ENCODE data around the gene HOXC6. TPM values are rescaled to one million over a fixed set of nuclear protein-coding genes. Genes with fewer than 3 reads are reported as not detected.

Gene HOXC6
- total RNA-seq, 2 experiments from 2014 or later = not detected

DNA sequence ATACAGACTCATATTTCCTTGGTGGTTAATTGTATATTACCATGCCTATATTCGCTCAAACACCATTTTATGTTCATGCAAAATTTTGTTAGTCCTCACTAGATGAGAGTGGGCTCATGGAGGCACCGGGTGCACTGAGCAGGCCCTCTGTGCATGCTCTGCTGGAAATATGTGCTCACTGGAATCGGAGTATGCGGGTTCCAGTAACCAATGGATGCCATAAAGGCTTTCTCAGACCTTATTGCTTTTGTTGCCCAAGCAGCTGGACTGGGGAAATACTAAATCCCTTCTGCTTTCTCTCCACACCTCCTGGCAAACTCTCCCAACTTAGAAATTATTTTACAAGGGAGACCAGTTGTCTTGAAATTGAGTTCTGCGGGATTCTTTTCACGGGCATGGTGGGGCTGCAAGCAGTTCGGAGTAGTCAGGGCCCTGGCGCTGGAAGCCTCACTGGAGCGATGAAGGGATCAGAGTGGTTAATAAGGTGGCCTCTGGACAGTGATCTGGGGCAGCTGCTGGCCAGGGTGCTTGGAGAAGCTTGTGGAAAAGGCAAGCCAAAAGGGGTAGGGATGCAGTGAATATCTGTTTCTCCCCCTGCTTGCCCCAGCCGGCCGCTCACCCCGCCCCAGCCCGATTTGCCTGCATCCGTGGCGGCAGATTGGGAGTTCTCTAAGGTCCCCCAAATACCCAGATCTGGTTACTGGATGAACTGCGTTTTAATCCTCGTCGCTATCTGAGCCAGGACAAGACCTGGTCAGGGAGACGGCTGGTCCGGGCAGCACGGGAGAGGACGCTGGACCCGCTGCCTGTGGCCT, 7.4 kb upstream of the HOXC6 start:
- Mint-ChIP-seq H3K9me3 (no peaks in the 10 kb centered on the region), H3K4me3 (no peak overlapping the region), H3K27ac (no peak overlapping the region), H3K36me3 (ENCODE audit: low read depth) (no peaks in the 10 kb centered on the region), H3K4me1 (ENCODE audit: low read depth) (peaks cover 9% of the 10 kb centered on the region), H3K27me3 (peaks cover 62% of the 10 kb centered on the region)
- DNase-seq (no peak), ATAC-seq (no peak)
- intact Hi-C loops (cut with micrococcal nuclease) = no loop called here
- TF ChIP-seq, protein P1, sequence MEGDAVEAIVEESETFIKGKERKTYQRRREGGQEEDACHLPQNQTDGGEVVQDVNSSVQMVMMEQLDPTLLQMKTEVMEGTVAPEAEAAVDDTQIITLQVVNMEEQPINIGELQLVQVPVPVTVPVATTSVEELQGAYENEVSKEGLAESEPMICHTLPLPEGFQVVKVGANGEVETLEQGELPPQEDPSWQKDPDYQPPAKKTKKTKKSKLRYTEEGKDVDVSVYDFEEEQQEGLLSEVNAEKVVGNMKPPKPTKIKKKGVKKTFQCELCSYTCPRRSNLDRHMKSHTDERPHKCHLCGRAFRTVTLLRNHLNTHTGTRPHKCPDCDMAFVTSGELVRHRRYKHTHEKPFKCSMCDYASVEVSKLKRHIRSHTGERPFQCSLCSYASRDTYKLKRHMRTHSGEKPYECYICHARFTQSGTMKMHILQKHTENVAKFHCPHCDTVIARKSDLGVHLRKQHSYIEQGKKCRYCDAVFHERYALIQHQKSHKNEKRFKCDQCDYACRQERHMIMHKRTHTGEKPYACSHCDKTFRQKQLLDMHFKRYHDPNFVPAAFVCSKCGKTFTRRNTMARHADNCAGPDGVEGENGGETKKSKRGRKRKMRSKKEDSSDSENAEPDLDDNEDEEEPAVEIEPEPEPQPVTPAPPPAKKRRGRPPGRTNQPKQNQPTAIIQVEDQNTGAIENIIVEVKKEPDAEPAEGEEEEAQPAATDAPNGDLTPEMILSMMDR (IDR thresholded peaks at IDR 0.05) = no peak
- CTCF ChIA-PET = interaction anchor here (0.6 to 1.5 kb wide), 2 partner anchors 189 to 196 kb away, joined by 3 read pairs; no protein-coding TSS in a partner anchor
- POLR2A ChIA-PET = no interaction called here

DNA sequence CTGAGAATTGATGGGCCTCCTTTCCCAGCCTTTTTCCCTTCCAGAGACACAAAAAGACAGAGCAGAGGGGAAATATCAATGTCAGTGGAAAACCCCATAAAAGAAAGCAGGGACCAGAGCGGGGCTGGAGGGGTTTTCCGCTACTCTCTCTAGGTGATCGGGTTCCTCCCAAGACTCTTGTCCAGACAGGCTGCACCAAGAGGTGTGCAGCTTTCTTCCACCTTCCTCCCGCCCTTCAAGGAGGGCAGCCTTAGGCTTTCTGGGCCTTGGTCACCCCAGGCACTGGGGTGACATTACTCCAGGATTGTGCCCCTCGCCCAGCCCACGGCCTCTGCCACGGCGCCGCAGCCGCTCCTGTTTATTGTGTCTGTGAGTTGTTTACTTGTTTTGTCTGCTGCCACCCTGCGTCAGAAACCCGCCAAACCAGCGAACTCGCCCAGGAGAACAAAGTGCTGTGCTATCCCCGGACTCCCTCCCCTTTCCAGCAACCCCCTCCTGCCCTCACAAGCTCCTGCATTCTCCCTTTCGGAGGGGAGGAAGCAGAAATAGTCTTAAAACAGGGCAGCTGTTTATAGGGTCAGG, 6.7 kb upstream of the HOXC6 start:
- ATAC-seq (no peak), DNase-seq (no peak)
- no peaks in the 10 kb centered on the region for H3K9me3 Mint-ChIP-seq
- POLR2A ChIA-PET = interaction anchor here (1.0 to 1.3 kb wide), 2 partner anchors 24 to 184 kb away, joined by 3 read pairs; no protein-coding TSS in a partner anchor
- no peaks in the 10 kb centered on the region for H3K36me3 Mint-ChIP-seq (ENCODE audit: low read depth)
- H3K4me3 Mint-ChIP-seq = no peak overlapping the region
- peaks cover 62% of the 10 kb centered on the region for H3K27me3 Mint-ChIP-seq
- no peak overlapping the region for H3K27ac Mint-ChIP-seq
- TF ChIP-seq, protein P1 (IDR thresholded peaks at IDR 0.05) = no peak
- intact Hi-C loops (cut with micrococcal nuclease) = no loop called here
- CTCF ChIA-PET = interaction anchor here (1.2 to 3.7 kb wide), 6 partner anchors 11 to 186 kb away, joined by 3 to 30 read pairs (median 16); partner anchors contain the start of genes HOXC10 and HOXC5
- peaks cover 10% of the 10 kb centered on the region for H3K4me1 Mint-ChIP-seq (ENCODE audit: low read depth)

DNA sequence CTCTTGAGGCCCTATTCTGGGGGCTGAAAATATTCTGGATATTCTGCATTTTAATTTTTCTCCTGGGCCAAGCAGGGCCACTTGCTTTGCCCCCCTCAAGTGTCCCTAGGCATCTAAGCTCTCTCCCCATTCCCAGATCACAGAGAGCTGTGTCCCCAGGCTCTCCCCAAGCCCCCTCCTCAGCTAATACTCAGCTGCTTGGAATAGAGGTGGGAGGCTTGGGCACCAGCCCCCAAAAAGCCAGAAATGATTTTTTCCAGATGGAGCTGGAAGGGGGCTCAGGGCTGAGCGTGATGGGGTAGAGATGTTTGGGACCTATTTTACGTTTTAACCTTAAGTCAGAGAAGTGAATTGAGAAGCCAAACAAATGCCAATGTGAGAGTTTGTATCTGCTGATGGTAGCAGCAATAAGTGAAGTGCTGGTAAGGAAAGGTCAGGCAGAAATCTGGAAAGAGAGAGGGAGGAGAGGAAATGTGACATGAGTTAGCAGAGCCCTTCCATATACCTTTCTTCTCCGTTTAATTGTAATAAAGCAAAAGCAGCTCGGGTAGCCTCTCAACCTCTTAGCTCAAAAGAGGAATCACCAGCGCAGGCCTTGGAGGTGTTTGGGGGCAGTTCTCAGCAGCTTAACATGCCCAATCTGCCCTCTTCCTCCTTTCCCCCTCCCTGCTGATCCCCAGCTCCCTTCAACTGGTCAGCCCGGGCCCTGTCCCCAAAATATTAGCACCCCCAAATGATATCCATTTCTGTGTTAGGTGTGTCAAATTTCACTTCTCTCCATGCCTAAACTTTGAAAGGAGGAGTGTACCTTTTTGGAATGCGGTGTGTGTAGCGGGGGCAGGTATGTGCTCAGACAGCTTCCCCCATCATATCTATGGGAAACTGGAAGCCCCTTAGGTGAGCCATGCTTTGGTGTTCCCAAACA, 5.0 kb upstream of the HOXC6 start:
- intact Hi-C loops (cut with micrococcal nuclease) = no loop called here
- H3K27me3 Mint-ChIP-seq = peaks cover 67% of the 10 kb centered on the region
- H3K9me3 Mint-ChIP-seq = no peaks in the 10 kb centered on the region

DNA sequence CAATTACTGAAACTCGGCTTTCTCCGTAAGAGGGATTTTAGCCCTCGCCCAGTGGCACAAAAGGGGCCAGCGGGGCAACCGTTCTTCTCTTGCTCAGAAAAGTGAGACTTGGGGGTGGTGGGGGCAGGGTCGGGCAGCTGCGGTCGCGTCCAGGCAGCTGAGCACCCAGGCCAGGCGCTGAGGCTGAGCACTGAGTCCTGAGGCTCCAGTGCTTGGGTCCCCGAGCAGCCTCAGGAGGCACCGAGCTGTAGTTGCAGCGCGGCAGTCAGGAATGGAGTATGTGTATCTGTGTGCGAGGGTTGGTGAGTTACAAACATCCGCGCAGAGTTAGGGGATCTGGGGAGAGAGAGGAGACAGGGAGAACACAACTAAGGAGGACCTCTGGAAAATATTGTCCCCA, 4.1 kb upstream of the HOXC6 start:
- intact Hi-C loops (cut with micrococcal nuclease) = no loop called here
- CTCF ChIA-PET = interaction anchor here (0.9 to 3.7 kb wide), 10 partner anchors 9 to 191 kb away, joined by 3 to 30 read pairs (median 12); partner anchors contain the start of genes HOXC10, HOXC5 and HOXC9
- Mint-ChIP-seq H3K4me1 (ENCODE audit: low read depth) (peaks cover 2% of the 10 kb centered on the region), H3K36me3 (ENCODE audit: low read depth) (no peaks in the 10 kb centered on the region), H3K4me3 (no peak overlapping the region), H3K9me3 (no peaks in the 10 kb centered on the region), H3K27ac (no peak overlapping the region), H3K27me3 (peaks cover 69% of the 10 kb centered on the region)
- no peak for ATAC-seq
- TF ChIP-seq, protein P1 (IDR thresholded peaks at IDR 0.05) = no peak
- POLR2A ChIA-PET = interaction anchor here (1.6 kb wide), 1 partner anchor 14 kb away, joined by 5 read pairs; no protein-coding TSS in a partner anchor
- no peak for DNase-seq

More for the DNA sequence above, 5.0 kb upstream of the HOXC6 start:
- ATAC-seq (no peak), DNase-seq (no peak)
- TF ChIP-seq, protein P1 (IDR thresholded peaks at IDR 0.05) = no peak
- CTCF ChIA-PET = interaction anchor here (0.7 to 3.7 kb wide), 10 partner anchors 10 to 192 kb away, joined by 3 to 30 read pairs (median 12); partner anchors contain the start of genes HOXC10, HOXC5 and HOXC9
- Mint-ChIP-seq H3K36me3 (ENCODE audit: low read depth) (no peaks in the 10 kb centered on the region), H3K4me1 (ENCODE audit: low read depth) (peaks cover 5% of the 10 kb centered on the region), H3K4me3 (no peak overlapping the region), H3K27ac (no peak overlapping the region)
- POLR2A ChIA-PET = interaction anchor here (1.6 kb wide), 1 partner anchor 13 kb away, joined by 5 read pairs; no protein-coding TSS in a partner anchor
